Lower leg skin (tissue), 4 donors: ENCODE results near the gene OBP2A. TPM values are rescaled to one million over a fixed set of nuclear protein-coding genes. Genes with fewer than 3 reads are reported as not detected.

ENCODE experiments used
- DNase-seq, 2 donors: peaks; one replicate each; pipeline ENCODE4 v3.0.0-alpha.2; 2019; ENCODE audit warnings: low spot score in 2 of 2
- H3K4me3 ChIP-seq: fragments of 200-600 bp; sonication (generic); 2 replicates; pipeline ENCODE4 v1.5.1; 2017; ENCODE audit warnings: mild to moderate bottlenecking, low read depth; ENCODE audit not compliant: poor library complexity, severe bottlenecking
- POLR2A ChIP-seq, 2 donors: fragments of 450-650 bp; IDR thresholded peaks; one replicate each; pipeline ENCODE4 v1.6.1; 2016 to 2017; ENCODE audit warnings: antibody characterized with exemption in 2 of 2, mild to moderate bottlenecking in 1 of 2, moderate library complexity in 1 of 2
- WGBS, 2 donors: methylation state at CpG; one replicate each; pipeline ENCODE4 v1.1.5; 2018; 5-methylcytosine and 5-hydroxymethylcytosine counted together
- intact Hi-C: fragments of 100-400 bp; cut with DNase I; formaldehyde crosslinking; loops from one replicate; pipeline ENCODE4 v1.15.0; 2023; ENCODE audit warnings: low total_unique reads
- total RNA-seq, 4 donors: library from RNA; depleted of rRNA; stranded (reverse); fragments of >200 nt; gene quantifications; one replicate each; pipeline ENCODE4 v1.1.0, GENCODE V29; 2016
- TF ChIP-seq, protein P1 (sequence below), 3 donors: fragments of 450-650 bp; IDR thresholded peaks; one replicate each; pipeline ENCODE4 v1.5.1; 2016; ENCODE audit warnings: antibody characterized with exemption in 3 of 3, mild to moderate bottlenecking in 3 of 3, moderate library complexity in 2 of 3

OBP2A gene
- total RNA-seq, 4 donors from 2014 or later, result 4.7 to 6.6 TPM; not detected in 2

- H3K4me3 ChIP-seq, result no peak overlapping the region
- WGBS, 2 donors, result 66 to 69% methylated on average over 10 of the region's 10 CpGs
- intact Hi-C loops, result no loop called here
- TF ChIP-seq, protein P1, sequence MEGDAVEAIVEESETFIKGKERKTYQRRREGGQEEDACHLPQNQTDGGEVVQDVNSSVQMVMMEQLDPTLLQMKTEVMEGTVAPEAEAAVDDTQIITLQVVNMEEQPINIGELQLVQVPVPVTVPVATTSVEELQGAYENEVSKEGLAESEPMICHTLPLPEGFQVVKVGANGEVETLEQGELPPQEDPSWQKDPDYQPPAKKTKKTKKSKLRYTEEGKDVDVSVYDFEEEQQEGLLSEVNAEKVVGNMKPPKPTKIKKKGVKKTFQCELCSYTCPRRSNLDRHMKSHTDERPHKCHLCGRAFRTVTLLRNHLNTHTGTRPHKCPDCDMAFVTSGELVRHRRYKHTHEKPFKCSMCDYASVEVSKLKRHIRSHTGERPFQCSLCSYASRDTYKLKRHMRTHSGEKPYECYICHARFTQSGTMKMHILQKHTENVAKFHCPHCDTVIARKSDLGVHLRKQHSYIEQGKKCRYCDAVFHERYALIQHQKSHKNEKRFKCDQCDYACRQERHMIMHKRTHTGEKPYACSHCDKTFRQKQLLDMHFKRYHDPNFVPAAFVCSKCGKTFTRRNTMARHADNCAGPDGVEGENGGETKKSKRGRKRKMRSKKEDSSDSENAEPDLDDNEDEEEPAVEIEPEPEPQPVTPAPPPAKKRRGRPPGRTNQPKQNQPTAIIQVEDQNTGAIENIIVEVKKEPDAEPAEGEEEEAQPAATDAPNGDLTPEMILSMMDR (IDR thresholded peaks at IDR 0.05), result no peak
- no peak for TF ChIP-seq POLR2A (IDR thresholded peaks at IDR 0.05)
- DNase-seq, result peak in 1 of 2 donors; percentile 40
Measured at GRCh38 chr9:135579889-135580660, 34.1 kb downstream of the OBP2A start.

DNA sequence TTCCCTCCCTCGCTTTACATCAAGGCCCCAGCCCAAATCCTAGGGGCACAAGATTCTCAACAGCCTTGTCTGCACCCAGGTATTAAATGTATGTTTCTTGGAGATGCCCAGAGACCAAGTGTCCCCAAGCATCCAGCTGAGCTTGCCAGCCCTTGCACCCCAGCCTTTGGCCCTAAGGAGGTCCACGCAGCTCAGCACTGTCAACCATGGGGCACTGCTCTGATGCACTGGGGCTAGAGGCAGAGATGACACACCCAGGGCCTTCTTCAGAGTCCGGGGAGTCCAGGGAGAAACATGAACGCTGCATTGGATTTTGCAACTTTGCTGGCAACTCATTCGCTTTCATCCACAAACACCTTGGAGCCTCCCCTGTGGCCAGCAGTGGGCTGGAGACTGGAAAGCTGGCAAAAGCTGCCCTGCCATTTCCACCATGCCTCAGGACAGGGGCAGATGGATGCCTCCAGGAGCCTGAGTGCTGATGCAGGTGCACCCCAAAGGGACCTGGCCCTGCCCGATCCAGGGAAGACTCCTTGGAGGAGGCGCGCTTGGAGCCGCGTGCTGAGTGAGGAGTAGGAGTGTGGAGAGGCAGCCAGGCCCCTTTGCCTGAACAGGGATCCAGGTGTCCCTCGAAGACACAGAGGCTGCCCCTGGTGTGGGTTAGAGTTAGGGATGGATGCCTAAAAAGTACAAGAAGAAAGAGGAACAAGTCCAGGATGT lies 34.9 kb downstream of the OBP2A start:
- 90 to 92% methylated on average over 11 of the region's 11 CpGs for WGBS, 2 donors

GRCh38 chr9:135581636-135582426 lies 35.9 kb downstream of the OBP2A start:
- TF ChIP-seq POLR2A (IDR thresholded peaks at IDR 0.05), result no peak
- TF ChIP-seq, protein P1 (IDR thresholded peaks at IDR 0.05), result no peak
- peak in 1 of 2 donors; percentile 59 for DNase-seq
- intact Hi-C loops, result no loop called here
- 86 to 88% methylated on average over 16 to 18 of the region's 18 CpGs for WGBS, 2 donors
- H3K4me3 ChIP-seq, result no peak overlapping the region

More for the DNA sequence above, 34.9 kb downstream of the OBP2A start:
- intact Hi-C loops, result no loop called here
- no peak overlapping the region for H3K4me3 ChIP-seq
- DNase-seq, result peak in 1 of 2 donors; percentile 50
- TF ChIP-seq, protein P1 (IDR thresholded peaks at IDR 0.05), result no peak
- TF ChIP-seq POLR2A (IDR thresholded peaks at IDR 0.05), result no peak

DNA sequence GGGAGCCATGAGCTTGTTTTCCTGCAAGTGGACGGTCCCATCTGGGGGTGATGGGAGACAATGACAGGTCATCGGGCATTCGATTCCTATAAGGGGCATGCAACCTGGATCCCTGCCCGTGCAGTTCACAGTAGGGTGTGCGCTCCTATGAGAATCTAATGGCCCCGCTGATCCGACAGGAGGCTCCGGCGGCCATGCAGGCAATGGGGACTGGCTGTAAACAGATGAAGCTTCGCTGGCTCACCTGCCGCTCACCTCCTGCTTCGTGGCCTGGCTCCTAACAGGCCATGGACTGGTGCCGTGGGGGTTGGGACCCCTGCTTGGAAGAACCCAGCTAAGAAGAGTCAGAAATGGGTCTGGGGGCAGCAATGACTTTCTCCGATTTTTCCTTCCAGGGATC lies 36.6 kb downstream of the OBP2A start:
- intact Hi-C loops, result no loop called here
- no peak overlapping the region for H3K4me3 ChIP-seq
- DNase-seq, result peak in 1 of 2 donors; percentile 59
- 83 to 87% methylated on average over 14 of the region's 14 CpGs for WGBS, 2 donors
- TF ChIP-seq, protein P1 (IDR thresholded peaks at IDR 0.05), result no peak
- TF ChIP-seq POLR2A (IDR thresholded peaks at IDR 0.05), result no peak

GRCh38 chr9:135582966-135583687 lies 37.2 kb downstream of the OBP2A start:
- H3K4me3 ChIP-seq, result no peak overlapping the region
- intact Hi-C loops, result no loop called here
- TF ChIP-seq POLR2A (IDR thresholded peaks at IDR 0.05), result no peak
- TF ChIP-seq, protein P1 (IDR thresholded peaks at IDR 0.05), result no peak
- peak in 1 of 2 donors; percentile 65 for DNase-seq
- 67 to 73% methylated on average over 19 of the region's 19 CpGs for WGBS, 2 donors
